Cardiac muscle cell (in vitro differentiated cells and primary cell): Measurements from ENCODE around the gene SLC27A4. TPM values are rescaled to one million over a fixed set of nuclear protein-coding genes. Genes with fewer than 3 reads are reported as not detected.
A peak's percentile ranks its signal among the peaks of the same experiment; 100 is the strongest.
"Not testable (repeated sequence)": the region's sequence is repeated elsewhere in the genome, so short reads cannot be mapped to it uniquely, and the experiment has no call there.

Experiments used
- DNase-seq, 2 donors: peaks; one replicate each; pipeline versions ENCODE4 v3.0.0 to v3.0.0-alpha.2; 2010 to 2017; ENCODE audit warnings: low read depth in 1 of 2, low spot score in 1 of 2
- H3K27ac ChIP-seq: fragments of 200-600 bp; sonication (generic); 2 replicates; pipeline ENCODE4 v1.5.1; 2016
- H3K27me3 ChIP-seq: fragments of 200-600 bp; sonication (generic); 2 replicates; pipeline ENCODE4 v1.6.0; 2016; ENCODE audit warnings: control low read depth
- H3K36me3 ChIP-seq: fragments of 200-600 bp; sonication (generic); 2 replicates; pipeline ENCODE4 v1.5.1; 2016; ENCODE audit warnings: control low read depth
- H3K4me1 ChIP-seq: fragments of 200-600 bp; sonication (generic); 2 replicates; pipeline ENCODE4 v1.8.1; 2017; ENCODE audit warnings: low read depth, mild to moderate bottlenecking, mixed run types
- H3K4me3 ChIP-seq: fragments of 200-600 bp; sonication (generic); 2 replicates; pipeline ENCODE4 v1.5.1; 2016; ENCODE audit warnings: mild to moderate bottlenecking
- H3K9me3 ChIP-seq: fragments of 200-600 bp; sonication (generic); 2 replicates; pipeline ENCODE4 v1.5.1; 2017; ENCODE audit warnings: low read depth, mild to moderate bottlenecking, control low read depth
- polyA plus RNA-seq: library from polyadenylated mRNA; unstranded; fragments of >200 nt; fragmentation: Nextera tagmentation; extraction: Ambion mirVana; gene quantifications from 2 replicates; pipeline ENCODE4 v1.2.1, GENCODE V29; 2016
- total RNA-seq: library from RNA; depleted of rRNA; stranded (reverse); fragments of >200 nt; gene quantifications from 2 replicates; pipeline ENCODE4 v1.2.3, GENCODE V29; 2016
- TF ChIP-seq, protein P1 (sequence below): IDR thresholded peaks from 2 replicates; pipeline ENCODE4 v1.5.1; 2012; ENCODE audit warnings: low read depth, mild to moderate bottlenecking, low read length

SLC27A4 gene
- total and polyA plus RNA-seq, 2 experiments from 2014 or later, result 16.9 to 17.8 TPM

DNA sequence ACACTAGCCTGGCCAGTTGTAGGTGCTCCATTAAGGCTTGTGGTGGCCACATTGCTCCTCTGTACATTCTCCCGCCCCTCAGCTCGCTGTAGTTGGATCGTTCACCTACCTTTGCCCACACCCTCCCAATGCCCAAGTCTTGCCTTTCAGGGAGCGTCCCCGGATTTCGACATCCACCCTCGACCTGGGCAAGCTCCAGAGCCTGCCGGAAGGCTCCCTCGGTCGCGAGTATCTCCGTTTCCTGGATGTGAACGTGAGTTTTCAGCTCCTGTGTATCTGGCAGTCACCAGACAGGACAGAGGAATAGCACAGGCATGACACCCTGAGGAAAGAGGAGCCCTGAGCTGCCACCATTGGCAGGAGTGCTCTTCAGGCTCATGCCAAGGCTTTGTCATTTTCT is 14.7 kb upstream of the SLC27A4 start:
- Histone ChIP-seq H3K27ac (peak overlapping the region; percentile 17), H3K4me1 (peaks cover 13% of the 10 kb centered on the region), H3K27me3 (no peaks in the 10 kb centered on the region), H3K9me3 (no peaks in the 10 kb centered on the region), H3K36me3 (no peaks in the 10 kb centered on the region), H3K4me3 (no peak overlapping the region)
- DNase-seq, result no peak
- TF ChIP-seq, protein P1, sequence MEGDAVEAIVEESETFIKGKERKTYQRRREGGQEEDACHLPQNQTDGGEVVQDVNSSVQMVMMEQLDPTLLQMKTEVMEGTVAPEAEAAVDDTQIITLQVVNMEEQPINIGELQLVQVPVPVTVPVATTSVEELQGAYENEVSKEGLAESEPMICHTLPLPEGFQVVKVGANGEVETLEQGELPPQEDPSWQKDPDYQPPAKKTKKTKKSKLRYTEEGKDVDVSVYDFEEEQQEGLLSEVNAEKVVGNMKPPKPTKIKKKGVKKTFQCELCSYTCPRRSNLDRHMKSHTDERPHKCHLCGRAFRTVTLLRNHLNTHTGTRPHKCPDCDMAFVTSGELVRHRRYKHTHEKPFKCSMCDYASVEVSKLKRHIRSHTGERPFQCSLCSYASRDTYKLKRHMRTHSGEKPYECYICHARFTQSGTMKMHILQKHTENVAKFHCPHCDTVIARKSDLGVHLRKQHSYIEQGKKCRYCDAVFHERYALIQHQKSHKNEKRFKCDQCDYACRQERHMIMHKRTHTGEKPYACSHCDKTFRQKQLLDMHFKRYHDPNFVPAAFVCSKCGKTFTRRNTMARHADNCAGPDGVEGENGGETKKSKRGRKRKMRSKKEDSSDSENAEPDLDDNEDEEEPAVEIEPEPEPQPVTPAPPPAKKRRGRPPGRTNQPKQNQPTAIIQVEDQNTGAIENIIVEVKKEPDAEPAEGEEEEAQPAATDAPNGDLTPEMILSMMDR, result no peak

DNA sequence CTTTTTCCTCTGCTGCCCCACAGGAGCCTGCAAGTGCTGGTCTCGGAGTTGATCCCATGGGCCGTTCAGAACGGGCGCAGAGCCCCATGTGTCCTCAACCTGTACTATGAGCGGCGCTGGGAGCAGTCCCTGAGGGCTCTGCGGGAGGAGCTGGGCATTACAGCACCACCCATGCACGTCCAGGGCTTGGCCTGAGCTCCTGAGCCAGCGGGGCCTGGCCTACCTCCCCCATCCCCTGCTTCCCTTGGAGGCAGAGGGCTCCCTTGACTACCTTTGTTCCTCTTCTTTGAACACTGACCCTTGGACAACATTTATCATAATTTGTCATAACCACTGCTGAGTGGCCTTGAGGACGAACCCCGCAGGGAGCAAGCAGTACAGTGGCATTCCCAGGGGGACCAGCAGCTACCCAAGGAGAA is 6.9 kb upstream of the SLC27A4 start:
- no peak for DNase-seq
- Histone ChIP-seq H3K4me3 (no peak overlapping the region), H3K4me1 (no peaks in the 10 kb centered on the region), H3K27me3 (no peaks in the 10 kb centered on the region), H3K36me3 (peaks cover 3% of the 10 kb centered on the region), H3K27ac (no peak overlapping the region), H3K9me3 (no peaks in the 10 kb centered on the region)
- TF ChIP-seq, protein P1, result no peak

DNA sequence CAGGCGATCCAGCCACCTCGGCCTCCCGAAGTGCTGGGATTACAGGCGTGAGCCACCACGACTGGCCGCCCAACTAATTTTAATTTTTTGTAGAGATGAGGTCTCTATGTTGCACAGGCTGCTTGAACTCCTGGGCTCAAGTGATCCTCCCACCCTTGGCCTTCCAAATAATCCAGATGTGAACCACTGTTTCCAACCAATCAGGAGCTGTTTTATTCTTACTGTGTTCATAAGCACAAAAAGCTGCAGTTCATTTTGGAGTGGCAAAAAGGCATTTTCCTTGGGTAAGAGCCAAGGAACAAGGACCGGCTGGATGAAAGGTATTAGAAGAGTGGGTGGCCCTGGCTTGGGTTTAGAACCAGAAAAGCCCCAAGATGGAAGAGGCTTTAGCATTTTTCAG is 5.2 kb upstream of the SLC27A4 start:
- no peak overlapping the region for H3K4me3 ChIP-seq
- no peaks in the 10 kb centered on the region for H3K9me3 ChIP-seq
- H3K27ac ChIP-seq, result no peak overlapping the region
- no peaks in the 10 kb centered on the region for H3K4me1 ChIP-seq
- H3K36me3 ChIP-seq, result peaks cover 3% of the 10 kb centered on the region
- TF ChIP-seq, protein P1, result no peak
- H3K27me3 ChIP-seq, result no peaks in the 10 kb centered on the region
- DNase-seq, result no peak

DNA sequence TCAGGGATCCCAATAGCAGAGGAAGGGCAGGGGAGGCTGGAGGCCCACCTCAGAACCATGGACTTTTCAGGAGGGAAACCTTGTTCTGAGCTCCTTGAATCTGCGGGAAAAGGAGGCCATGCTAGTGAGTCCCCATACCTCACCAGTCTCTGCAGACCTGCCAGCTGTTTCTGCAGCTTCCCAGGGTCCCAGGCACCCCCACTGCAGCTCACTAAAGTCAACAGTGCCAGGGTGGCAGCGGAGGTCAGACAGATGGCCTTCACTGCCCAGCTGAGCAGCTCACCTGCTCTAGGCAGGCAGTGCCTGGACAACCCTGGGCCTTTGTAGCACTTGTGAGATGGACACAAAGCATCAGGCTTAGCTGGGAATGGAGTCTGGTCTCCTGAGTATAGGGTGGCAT is 4.4 kb upstream of the SLC27A4 start:
- TF ChIP-seq, protein P1, result no peak
- H3K27ac ChIP-seq, result no peak overlapping the region
- no peaks in the 10 kb centered on the region for H3K4me1 ChIP-seq
- H3K36me3 ChIP-seq, result peaks cover 3% of the 10 kb centered on the region
- no peaks in the 10 kb centered on the region for H3K9me3 ChIP-seq
- DNase-seq, result no peak
- H3K27me3 ChIP-seq, result no peaks in the 10 kb centered on the region
- no peak overlapping the region for H3K4me3 ChIP-seq

DNA sequence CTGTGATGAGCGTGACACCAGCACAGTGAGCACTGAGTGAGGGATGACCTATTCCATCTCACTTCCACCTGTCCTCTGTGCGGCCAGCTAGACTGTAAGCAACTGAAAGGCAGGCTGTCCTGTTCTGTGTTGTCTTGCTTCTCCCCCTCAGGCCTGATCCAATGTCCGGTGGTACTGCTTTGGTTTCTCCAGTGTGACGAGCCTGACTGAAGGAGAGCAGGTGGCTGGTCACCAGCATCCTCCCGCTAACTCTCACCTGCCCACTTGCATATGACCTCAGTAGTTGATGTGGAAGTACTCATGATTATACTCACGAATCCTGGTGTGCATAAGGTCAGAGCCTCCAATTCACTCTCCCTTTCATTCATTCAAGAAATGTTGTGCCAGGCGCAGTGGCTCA is 2.4 kb upstream of the SLC27A4 start:
- Histone ChIP-seq H3K27me3 (no peaks in the 10 kb centered on the region), H3K36me3 (no peaks in the 10 kb centered on the region), H3K4me3 (no peak overlapping the region), H3K4me1 (no peaks in the 10 kb centered on the region), H3K9me3 (no peaks in the 10 kb centered on the region), H3K27ac (no peak overlapping the region)
- no peak for DNase-seq
- TF ChIP-seq, protein P1, result no peak

DNA sequence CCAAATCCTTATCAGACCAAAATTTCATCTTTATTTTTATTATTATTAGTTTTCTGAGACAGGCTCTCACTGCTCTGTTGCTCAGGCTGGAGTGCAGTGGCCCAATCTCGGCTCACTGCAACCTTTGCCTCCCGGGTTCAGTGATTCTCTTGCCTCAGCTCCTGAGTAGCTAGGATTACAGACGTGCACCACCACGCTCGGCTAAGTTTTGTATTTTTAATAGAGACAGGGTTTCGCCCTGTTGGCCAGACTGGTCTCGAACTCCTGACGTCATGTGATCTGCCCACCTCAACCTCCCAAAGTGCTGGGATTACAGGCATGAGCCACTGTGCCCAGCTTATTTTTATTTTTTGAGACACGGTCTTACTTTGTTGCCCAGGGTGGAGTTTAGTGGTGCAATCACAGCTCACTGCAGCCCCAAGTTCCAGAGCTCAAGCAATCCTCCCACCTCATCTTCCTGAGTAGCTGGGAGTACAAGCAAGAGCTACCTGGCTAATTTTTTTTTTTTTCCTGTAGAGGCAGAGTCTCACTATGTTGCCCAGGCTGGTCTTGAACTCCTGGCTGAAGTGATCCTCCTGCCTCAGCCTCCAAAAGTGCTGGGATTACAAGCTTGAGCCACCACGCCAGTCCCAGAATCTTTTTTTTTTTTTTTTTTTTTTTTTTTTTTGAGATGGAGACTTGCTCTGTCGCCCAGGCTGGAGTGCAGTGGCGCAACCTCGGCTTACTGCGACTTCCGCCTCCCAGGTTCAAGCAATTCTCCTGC is 1.3 kb upstream of the SLC27A4 start:
- not testable (repeated sequence) for H3K27ac ChIP-seq, H3K4me1 ChIP-seq, H3K9me3 ChIP-seq, H3K4me3 ChIP-seq, H3K36me3 ChIP-seq, H3K27me3 ChIP-seq, DNase-seq
